Measurements from ENCODE around the gene MXRA7.
A peak's percentile ranks its signal among the peaks of the same experiment; 100 is the strongest.

MXRA7 gene

DNA sequence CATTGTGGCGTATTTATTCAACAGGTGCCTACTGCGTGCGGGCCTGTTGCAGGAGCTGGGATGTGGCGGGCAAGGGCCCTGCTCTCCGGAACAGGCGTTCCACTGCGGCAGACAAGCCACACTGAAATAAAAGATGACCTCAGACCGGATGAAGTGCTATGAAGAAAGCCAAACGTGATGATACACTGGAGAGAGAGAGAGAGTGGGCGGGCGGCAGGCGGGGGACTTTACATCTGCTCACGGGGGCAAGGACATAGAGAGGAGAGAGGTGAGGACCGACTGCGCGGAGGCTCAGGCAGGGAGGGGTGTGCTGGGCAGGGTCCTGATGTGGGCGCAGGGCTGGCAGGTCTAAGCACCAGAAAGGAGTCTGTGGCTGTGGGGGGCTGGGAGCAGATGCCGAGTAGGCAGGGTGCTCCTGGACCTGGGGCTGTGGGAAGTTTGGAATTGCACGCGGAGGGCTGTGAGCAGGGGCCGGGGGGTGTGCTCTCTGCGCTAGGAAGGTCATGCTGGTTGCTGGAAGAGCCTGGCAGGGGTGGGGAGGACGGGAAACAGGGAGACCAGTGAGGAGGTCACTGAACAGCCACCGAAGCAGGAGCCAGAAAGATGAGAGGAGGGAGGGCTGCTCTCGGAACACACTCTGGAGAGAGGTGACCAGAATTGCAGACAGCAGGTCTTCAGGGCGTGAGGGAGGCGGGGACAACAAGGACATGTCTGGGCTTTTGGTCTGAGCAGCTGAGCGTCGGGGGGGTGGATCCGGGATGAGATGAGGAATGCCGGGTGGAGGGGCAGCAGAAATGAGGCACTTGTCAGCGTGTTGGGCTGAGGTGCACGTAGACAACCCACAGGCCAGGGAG, 9.9 kb downstream of the MXRA7 start (continued):
- TF ChIP-seq, protein P1, sequence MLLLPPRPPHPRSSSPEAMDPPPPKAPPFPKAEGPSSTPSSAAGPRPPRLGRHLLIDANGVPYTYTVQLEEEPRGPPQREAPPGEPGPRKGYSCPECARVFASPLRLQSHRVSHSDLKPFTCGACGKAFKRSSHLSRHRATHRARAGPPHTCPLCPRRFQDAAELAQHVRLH (tag by site-specific recombination; IDR thresholded peaks at IDR 0.05) = no peak
- TF ChIP-seq, protein P2, sequence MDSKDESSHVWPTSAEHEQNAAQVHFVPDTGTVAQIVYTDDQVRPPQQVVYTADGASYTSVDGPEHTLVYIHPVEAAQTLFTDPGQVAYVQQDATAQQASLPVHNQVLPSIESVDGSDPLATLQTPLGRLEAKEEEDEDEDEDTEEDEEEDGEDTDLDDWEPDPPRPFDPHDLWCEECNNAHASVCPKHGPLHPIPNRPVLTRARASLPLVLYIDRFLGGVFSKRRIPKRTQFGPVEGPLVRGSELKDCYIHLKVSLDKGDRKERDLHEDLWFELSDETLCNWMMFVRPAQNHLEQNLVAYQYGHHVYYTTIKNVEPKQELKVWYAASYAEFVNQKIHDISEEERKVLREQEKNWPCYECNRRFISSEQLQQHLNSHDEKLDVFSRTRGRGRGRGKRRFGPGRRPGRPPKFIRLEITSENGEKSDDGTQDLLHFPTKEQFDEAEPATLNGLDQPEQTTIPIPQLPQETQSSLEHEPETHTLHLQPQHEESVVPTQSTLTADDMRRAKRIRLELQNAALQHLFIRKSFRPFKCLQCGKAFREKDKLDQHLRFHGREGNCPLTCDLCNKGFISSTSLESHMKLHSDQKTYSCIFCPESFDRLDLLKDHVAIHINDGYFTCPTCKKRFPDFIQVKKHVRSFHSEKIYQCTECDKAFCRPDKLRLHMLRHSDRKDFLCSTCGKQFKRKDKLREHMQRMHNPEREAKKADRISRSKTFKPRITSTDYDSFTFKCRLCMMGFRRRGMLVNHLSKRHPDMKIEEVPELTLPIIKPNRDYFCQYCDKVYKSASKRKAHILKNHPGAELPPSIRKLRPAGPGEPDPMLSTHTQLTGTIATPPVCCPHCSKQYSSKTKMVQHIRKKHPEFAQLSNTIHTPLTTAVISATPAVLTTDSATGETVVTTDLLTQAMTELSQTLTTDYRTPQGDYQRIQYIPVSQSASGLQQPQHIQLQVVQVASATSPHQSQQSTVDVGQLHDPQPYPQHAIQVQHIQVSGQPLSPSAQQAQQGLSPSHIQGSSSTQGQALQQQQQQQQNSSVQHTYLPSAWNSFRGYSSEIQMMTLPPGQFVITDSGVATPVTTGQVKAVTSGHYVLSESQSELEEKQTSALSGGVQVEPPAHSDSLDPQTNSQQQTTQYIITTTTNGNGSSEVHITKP (tag by site-specific recombination; IDR thresholded peaks at IDR 0.05) = no peak; the same call in 1 of the 2 replicates
- TF ChIP-seq, protein P3, sequence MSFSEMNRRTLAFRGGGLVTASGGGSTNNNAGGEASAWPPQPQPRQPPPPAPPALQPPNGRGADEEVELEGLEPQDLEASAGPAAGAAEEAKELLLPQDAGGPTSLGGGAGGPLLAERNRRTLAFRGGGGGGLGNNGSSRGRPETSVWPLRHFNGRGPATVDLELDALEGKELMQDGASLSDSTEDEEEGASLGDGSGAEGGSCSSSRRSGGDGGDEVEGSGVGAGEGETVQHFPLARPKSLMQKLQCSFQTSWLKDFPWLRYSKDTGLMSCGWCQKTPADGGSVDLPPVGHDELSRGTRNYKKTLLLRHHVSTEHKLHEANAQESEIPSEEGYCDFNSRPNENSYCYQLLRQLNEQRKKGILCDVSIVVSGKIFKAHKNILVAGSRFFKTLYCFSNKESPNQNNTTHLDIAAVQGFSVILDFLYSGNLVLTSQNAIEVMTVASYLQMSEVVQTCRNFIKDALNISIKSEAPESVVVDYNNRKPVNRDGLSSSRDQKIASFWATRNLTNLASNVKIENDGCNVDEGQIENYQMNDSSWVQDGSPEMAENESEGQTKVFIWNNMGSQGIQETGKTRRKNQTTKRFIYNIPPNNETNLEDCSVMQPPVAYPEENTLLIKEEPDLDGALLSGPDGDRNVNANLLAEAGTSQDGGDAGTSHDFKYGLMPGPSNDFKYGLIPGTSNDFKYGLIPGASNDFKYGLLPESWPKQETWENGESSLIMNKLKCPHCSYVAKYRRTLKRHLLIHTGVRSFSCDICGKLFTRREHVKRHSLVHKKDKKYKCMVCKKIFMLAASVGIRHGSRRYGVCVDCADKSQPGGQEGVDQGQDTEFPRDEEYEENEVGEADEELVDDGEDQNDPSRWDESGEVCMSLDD (tag by site-specific recombination; IDR thresholded peaks at IDR 0.05) = no peak
- TF ChIP-seq SETDB1 (IDR thresholded peaks at IDR 0.05; ENCODE audit: insufficient read length, low read length) (no peak), ZBTB21 (tag by site-specific recombination; IDR thresholded peaks at IDR 0.05) (peak; percentile 92), ZNF324 (tag by site-specific recombination; IDR thresholded peaks at IDR 0.05) (0 out of 2 replicates have a peak, but pooled peaks have one; percentile 12), YY2 (tag by site-specific recombination; IDR thresholded peaks at IDR 0.05) (no peak), OSR2 (tag by site-specific recombination; IDR thresholded peaks at IDR 0.05) (peak; percentile 46; the same call in 1 of the 2 replicates), FEZF1 (tag by site-specific recombination; IDR thresholded peaks at IDR 0.05) (no peak), GLIS2 (tag by site-specific recombination; IDR thresholded peaks at IDR 0.05) (peak; percentile 36), ZNF133 (tag by site-specific recombination; IDR thresholded peaks at IDR 0.05) (0 out of 2 replicates have a peak, but pooled peaks have one; percentile 29), ZNF146 (tag by site-specific recombination; IDR thresholded peaks at IDR 0.05) (no peak), ZNF623 (tag by site-specific recombination; IDR thresholded peaks at IDR 0.05) (peak; percentile 70), ZNF530 (tag by site-specific recombination; IDR thresholded peaks at IDR 0.05; ENCODE audit: low read depth) (no peak), ZNF660 (tag by site-specific recombination; IDR thresholded peaks at IDR 0.05) (peak; percentile 80), GFI1B (tag by site-specific recombination; IDR thresholded peaks at IDR 0.05) (no peak), HOXD13 (CRISPR knock-in tag; IDR thresholded peaks at IDR 0.05; ENCODE audit: borderline replicate concordance) (no peak), ZNF16 (tag by site-specific recombination; IDR thresholded peaks at IDR 0.05; ENCODE audit: low read depth) (no peak), ZNF560 (tag by site-specific recombination; IDR thresholded peaks at IDR 0.05; ENCODE audit: borderline replicate concordance) (no peak), ZNF416 (tag by site-specific recombination; IDR thresholded peaks at IDR 0.05) (no peak), ZXDB (tag by site-specific recombination; IDR thresholded peaks at IDR 0.05) (peak; percentile 54; the same call in 1 of the 2 replicates)
- TF ChIP-seq, protein P4, sequence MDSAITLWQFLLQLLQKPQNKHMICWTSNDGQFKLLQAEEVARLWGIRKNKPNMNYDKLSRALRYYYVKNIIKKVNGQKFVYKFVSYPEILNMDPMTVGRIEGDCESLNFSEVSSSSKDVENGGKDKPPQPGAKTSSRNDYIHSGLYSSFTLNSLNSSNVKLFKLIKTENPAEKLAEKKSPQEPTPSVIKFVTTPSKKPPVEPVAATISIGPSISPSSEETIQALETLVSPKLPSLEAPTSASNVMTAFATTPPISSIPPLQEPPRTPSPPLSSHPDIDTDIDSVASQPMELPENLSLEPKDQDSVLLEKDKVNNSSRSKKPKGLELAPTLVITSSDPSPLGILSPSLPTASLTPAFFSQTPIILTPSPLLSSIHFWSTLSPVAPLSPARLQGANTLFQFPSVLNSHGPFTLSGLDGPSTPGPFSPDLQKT (IDR thresholded peaks at IDR 0.05; ENCODE audit: borderline replicate concordance, low read depth, low read length) = no peak
- TF ChIP-seq, protein P5, sequence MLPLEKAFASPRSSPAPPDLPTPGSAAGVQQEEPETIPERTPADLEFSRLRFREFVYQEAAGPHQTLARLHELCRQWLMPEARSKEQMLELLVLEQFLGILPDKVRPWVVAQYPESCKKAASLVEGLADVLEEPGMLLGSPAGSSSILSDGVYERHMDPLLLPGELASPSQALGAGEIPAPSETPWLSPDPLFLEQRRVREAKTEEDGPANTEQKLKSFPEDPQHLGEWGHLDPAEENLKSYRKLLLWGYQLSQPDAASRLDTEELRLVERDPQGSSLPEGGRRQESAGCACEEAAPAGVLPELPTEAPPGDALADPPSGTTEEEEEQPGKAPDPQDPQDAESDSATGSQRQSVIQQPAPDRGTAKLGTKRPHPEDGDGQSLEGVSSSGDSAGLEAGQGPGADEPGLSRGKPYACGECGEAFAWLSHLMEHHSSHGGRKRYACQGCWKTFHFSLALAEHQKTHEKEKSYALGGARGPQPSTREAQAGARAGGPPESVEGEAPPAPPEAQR (tag by site-specific recombination; IDR thresholded peaks at IDR 0.05) = no peak
- TF ChIP-seq, protein P6, sequence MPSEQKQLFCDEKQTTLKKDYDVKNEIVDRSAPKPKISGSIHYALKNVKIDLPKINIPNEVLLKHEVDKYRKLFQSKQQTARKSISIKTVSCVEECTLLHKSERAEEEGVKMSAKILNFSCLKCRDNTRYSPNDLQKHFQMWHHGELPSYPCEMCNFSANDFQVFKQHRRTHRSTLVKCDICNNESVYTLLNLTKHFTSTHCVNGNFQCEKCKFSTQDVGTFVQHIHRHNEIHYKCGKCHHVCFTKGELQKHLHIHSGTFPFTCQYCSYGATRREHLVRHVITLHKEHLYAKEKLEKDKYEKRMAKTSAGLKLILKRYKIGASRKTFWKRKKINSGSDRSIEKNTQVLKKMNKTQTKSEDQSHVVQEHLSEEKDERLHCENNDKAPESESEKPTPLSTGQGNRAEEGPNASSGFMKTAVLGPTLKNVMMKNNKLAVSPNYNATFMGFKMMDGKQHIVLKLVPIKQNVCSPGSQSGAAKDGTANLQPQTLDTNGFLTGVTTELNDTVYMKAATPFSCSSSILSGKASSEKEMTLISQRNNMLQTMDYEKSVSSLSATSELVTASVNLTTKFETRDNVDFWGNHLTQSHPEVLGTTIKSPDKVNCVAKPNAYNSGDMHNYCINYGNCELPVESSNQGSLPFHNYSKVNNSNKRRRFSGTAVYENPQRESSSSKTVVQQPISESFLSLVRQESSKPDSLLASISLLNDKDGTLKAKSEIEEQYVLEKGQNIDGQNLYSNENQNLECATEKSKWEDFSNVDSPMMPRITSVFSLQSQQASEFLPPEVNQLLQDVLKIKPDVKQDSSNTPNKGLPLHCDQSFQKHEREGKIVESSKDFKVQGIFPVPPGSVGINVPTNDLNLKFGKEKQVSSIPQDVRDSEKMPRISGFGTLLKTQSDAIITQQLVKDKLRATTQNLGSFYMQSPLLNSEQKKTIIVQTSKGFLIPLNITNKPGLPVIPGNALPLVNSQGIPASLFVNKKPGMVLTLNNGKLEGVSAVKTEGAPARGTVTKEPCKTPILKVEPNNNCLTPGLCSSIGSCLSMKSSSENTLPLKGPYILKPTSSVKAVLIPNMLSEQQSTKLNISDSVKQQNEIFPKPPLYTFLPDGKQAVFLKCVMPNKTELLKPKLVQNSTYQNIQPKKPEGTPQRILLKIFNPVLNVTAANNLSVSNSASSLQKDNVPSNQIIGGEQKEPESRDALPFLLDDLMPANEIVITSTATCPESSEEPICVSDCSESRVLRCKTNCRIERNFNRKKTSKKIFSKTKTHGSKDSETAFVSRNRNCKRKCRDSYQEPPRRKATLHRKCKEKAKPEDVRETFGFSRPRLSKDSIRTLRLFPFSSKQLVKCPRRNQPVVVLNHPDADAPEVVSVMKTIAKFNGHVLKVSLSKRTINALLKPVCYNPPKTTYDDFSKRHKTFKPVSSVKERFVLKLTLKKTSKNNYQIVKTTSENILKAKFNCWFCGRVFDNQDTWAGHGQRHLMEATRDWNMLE (tag by site-specific recombination; conservative IDR thresholded peaks at IDR 0.05; ENCODE audit: low read depth) = no peak

Measured in HEK293 (cell line).